ENCODE data around the gene COL25A1.

DNA sequence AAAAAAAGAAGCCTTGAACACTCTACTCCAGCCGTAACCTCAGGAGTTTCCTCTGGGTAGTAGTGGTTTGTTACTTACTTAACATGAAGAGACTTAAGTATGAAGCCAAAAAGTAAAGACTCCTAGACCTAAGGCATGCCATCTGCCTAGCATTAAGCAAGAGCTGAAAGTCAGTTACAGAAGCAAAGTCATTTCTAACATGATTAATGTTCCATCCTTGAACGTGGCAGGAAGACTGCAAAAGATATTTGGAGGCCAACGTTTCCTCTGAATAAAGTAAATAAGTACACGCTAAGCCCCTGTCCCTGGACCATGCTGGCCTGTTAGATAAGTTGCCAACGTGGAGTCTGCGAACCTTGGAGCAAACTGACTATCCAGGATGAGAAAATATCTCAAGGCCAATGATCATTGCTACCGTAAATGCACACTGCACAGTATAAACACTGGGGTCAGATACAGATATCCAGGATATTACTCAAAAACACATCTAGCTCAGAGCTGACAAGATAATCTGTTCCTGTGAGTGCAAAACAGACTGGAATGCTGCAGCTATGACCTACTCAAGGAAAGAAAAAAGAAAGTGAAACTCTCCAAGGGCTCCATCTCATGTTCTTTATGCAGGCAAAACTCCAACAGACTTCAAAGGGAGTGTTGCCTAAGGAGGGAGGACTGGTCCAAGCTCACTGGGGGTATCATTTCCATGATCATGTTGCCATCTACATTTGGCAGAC lies 255.8 kb downstream of the COL25A1 start:
- TF ChIP-seq, protein P1, sequence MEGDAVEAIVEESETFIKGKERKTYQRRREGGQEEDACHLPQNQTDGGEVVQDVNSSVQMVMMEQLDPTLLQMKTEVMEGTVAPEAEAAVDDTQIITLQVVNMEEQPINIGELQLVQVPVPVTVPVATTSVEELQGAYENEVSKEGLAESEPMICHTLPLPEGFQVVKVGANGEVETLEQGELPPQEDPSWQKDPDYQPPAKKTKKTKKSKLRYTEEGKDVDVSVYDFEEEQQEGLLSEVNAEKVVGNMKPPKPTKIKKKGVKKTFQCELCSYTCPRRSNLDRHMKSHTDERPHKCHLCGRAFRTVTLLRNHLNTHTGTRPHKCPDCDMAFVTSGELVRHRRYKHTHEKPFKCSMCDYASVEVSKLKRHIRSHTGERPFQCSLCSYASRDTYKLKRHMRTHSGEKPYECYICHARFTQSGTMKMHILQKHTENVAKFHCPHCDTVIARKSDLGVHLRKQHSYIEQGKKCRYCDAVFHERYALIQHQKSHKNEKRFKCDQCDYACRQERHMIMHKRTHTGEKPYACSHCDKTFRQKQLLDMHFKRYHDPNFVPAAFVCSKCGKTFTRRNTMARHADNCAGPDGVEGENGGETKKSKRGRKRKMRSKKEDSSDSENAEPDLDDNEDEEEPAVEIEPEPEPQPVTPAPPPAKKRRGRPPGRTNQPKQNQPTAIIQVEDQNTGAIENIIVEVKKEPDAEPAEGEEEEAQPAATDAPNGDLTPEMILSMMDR (IDR thresholded peaks at IDR 0.05; ENCODE audit: low read depth, low read length), result no peak
- no peak for TF ChIP-seq EZH2phosphoT487 (IDR thresholded peaks at IDR 0.05; ENCODE audit: low read depth)
